Hematopoietic multipotent progenitor cell treated with erythropoietin and hydrocortisone succinate and interleukin-3 and kit ligand, for 15 days (in vitro differentiated cells): ENCODE results near the gene RASAL2.

Source experiments
- DNase-seq: peaks from one replicate; pipeline ENCODE4 v3.0.0-alpha.2; 2015; ENCODE audit warnings: low spot score

RASAL2 gene

GRCh38 chr1:178393370-178393769, 299.5 kb downstream of the RASAL2 start:
- no peak for DNase-seq

GRCh38 chr1:178396789-178397188, 302.9 kb downstream of the RASAL2 start:
- DNase-seq: no peak

GRCh38 chr1:178397678-178398077, 303.8 kb downstream of the RASAL2 start:
- no peak for DNase-seq

- no peak for DNase-seq
These were observed 305.3 kb downstream of the RASAL2 start for GRCh38 chr1:178399177-178399728.

- no peak for DNase-seq
These were observed 311.2 kb downstream of the RASAL2 start for GRCh38 chr1:178405137-178405536.

- DNase-seq: no peak
These were observed 313.3 kb downstream of the RASAL2 start for GRCh38 chr1:178407215-178407614.

- DNase-seq: no peak
These were observed 313.8 kb downstream of the RASAL2 start for GRCh38 chr1:178407655-178408054.

GRCh38 chr1:178408871-178409270, 315.0 kb downstream of the RASAL2 start:
- DNase-seq: no peak

GRCh38 chr1:178409541-178409940, 315.6 kb downstream of the RASAL2 start:
- DNase-seq: no peak

GRCh38 chr1:178411756-178412399, 318.0 kb downstream of the RASAL2 start:
- no peak for DNase-seq

GRCh38 chr1:178412400-178412770, 318.5 kb downstream of the RASAL2 start:
- DNase-seq: no peak

GRCh38 chr1:178417858-178418257, 324.0 kb downstream of the RASAL2 start:
- DNase-seq: no peak

GRCh38 chr1:178418284-178418955, 324.5 kb downstream of the RASAL2 start:
- no peak for DNase-seq

GRCh38 chr1:178434360-178434759, 340.5 kb downstream of the RASAL2 start:
- no peak for DNase-seq

GRCh38 chr1:178434899-178435435, 341.1 kb downstream of the RASAL2 start:
- DNase-seq: no peak

- no peak for DNase-seq
These were observed 343.0 kb downstream of the RASAL2 start for GRCh38 chr1:178436899-178437298.

GRCh38 chr1:178438432-178438831, 344.5 kb downstream of the RASAL2 start:
- no peak for DNase-seq

- no peak for DNase-seq
These were observed 349.0 kb downstream of the RASAL2 start for GRCh38 chr1:178442925-178443324.

GRCh38 chr1:178450871-178451270, 357.0 kb downstream of the RASAL2 start:
- DNase-seq: no peak

GRCh38 chr1:178451529-178451928, 357.6 kb downstream of the RASAL2 start:
- no peak for DNase-seq

GRCh38 chr1:178452013-178452412, 358.1 kb downstream of the RASAL2 start:
- DNase-seq: no peak

GRCh38 chr1:178456472-178456871, 362.6 kb downstream of the RASAL2 start:
- no peak for DNase-seq

GRCh38 chr1:178457651-178458050, 363.7 kb downstream of the RASAL2 start:
- DNase-seq: no peak
